Measurements from ENCODE around the gene TRIM71.
"Not testable (repeated sequence)": the region's sequence is repeated elsewhere in the genome, so short reads cannot be mapped to it uniquely, and the experiment has no call there.

TRIM71 gene

GRCh38 chr3:32820430-32820829 is 2.6 kb downstream of the TRIM71 start:
- DNase-seq, result no peak

- DNase-seq, result no peak
Observed at GRCh38 chr3:32820971-32821685, 3.3 kb downstream of the TRIM71 start.

GRCh38 chr3:32821686-32822296 is 4.0 kb downstream of the TRIM71 start:
- DNase-seq, result no peak

GRCh38 chr3:32822609-32823498 is 5.1 kb downstream of the TRIM71 start:
- DNase-seq, result no peak

GRCh38 chr3:32823641-32824184 is 5.9 kb downstream of the TRIM71 start:
- DNase-seq, result not testable (repeated sequence)

GRCh38 chr3:32825601-32826375 is 8.0 kb downstream of the TRIM71 start:
- DNase-seq, result no peak

GRCh38 chr3:32831062-32831461 is 13.3 kb downstream of the TRIM71 start:
- DNase-seq, result no peak

GRCh38 chr3:32831791-32832190 is 14.0 kb downstream of the TRIM71 start:
- no peak for DNase-seq

- no peak for DNase-seq
Observed at GRCh38 chr3:32832193-32832592, 14.4 kb downstream of the TRIM71 start.

GRCh38 chr3:32835049-32835371 is 17.2 kb downstream of the TRIM71 start:
- DNase-seq, result no peak

GRCh38 chr3:32835961-32836360 is 18.2 kb downstream of the TRIM71 start:
- no peak for DNase-seq

- no peak for DNase-seq
Observed at GRCh38 chr3:32836601-32837000, 18.8 kb downstream of the TRIM71 start.

GRCh38 chr3:32837366-32837765 is 19.6 kb downstream of the TRIM71 start:
- no peak for DNase-seq

GRCh38 chr3:32837789-32838188 is 20.0 kb downstream of the TRIM71 start:
- DNase-seq, result no peak

GRCh38 chr3:32839714-32840085 is 21.9 kb downstream of the TRIM71 start:
- DNase-seq, result no peak

- no peak for DNase-seq
Observed at GRCh38 chr3:32840086-32840841, 22.5 kb downstream of the TRIM71 start.

- no peak for DNase-seq
Observed at GRCh38 chr3:32841341-32841740, 23.5 kb downstream of the TRIM71 start.

- DNase-seq, result no peak
Observed at GRCh38 chr3:32841867-32842470, 24.2 kb downstream of the TRIM71 start.

GRCh38 chr3:32842531-32842931 is 24.7 kb downstream of the TRIM71 start:
- no peak for DNase-seq

GRCh38 chr3:32842987-32843386 is 25.2 kb downstream of the TRIM71 start:
- DNase-seq, result no peak

- DNase-seq, result no peak
Observed at GRCh38 chr3:32843510-32844321, 25.9 kb downstream of the TRIM71 start.
